Lower leg skin (tissue), 4 donors: ENCODE data around the gene ADCY10. TPM values are rescaled to one million over a fixed set of nuclear protein-coding genes. Genes with fewer than 3 reads are reported as not detected.

Experiments used
- DNase-seq, 2 donors: peaks; one replicate each; pipeline ENCODE4 v3.0.0-alpha.2; 2019; ENCODE audit warnings: low spot score in 2 of 2
- H3K4me3 ChIP-seq: fragments of 200-600 bp; sonication (generic); 2 replicates; pipeline ENCODE4 v1.5.1; 2017; ENCODE audit warnings: mild to moderate bottlenecking, low read depth; ENCODE audit not compliant: poor library complexity, severe bottlenecking
- CTCF ChIP-seq, 3 donors: fragments of 450-650 bp; IDR thresholded peaks; one replicate each; pipeline ENCODE4 v1.5.1; 2016; ENCODE audit warnings: antibody characterized with exemption in 3 of 3, mild to moderate bottlenecking in 3 of 3, moderate library complexity in 2 of 3
- POLR2A ChIP-seq, 2 donors: fragments of 450-650 bp; IDR thresholded peaks; one replicate each; pipeline ENCODE4 v1.6.1; 2016 to 2017; ENCODE audit warnings: antibody characterized with exemption in 2 of 2, mild to moderate bottlenecking in 1 of 2, moderate library complexity in 1 of 2
- WGBS, 2 donors: methylation state at CpG; one replicate each; pipeline ENCODE4 v1.1.5; 2018; 5-methylcytosine and 5-hydroxymethylcytosine counted together
- intact Hi-C: fragments of 100-400 bp; cut with DNase I; formaldehyde crosslinking; loops from one replicate; pipeline ENCODE4 v1.15.0; 2023; ENCODE audit warnings: low total_unique reads
- total RNA-seq, 4 donors: library from RNA; depleted of rRNA; stranded (reverse); fragments of >200 nt; gene quantifications; one replicate each; pipeline ENCODE4 v1.1.0, GENCODE V29; 2016

The ADCY10 gene
- total RNA-seq, 4 donors from 2014 or later = 0.07 to 0.10 TPM; not detected in 2

- no peak for TF ChIP-seq CTCF (IDR thresholded peaks at IDR 0.05)
- no peak for TF ChIP-seq POLR2A (IDR thresholded peaks at IDR 0.05)
- intact Hi-C loops = loop anchor here (10.0 kb wide), 1 partner anchor 77 kb away; the partner anchor contains the start of gene MPZL1
- no peak overlapping the region for H3K4me3 ChIP-seq
- no peak for DNase-seq
- WGBS, 2 donors = 93 to 95% methylated on average over 4 of the region's 4 CpGs
Observed at GRCh38 chr1:167802235-167802634, 111.7 kb downstream of the ADCY10 start.

DNA sequence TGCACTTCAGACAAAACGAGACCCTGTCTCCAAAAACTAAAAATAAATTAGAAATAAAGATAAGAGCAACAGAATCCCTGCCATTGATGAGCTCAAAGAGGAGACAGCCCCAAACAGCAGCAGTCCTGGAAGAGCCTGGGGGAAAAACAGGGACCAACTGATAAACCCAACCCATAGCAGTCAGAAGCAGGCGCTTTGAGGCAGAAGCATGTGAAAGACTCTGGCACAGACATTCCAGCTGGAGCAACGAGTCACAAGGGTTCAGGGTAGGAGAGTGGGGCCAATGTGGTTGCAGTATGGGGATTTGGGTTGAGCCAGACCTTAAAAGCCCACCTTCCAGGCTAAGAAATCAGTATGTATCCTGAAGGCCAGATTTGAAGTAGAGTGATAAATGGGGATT is 113.7 kb downstream of the ADCY10 start:
- intact Hi-C loops = loop anchor here (10.0 kb wide), 1 partner anchor 75 kb away; the partner anchor contains the start of gene MPZL1
- no peak overlapping the region for H3K4me3 ChIP-seq
- 38 to 44% methylated on average over 3 of the region's 3 CpGs for WGBS, 2 donors
- no peak for TF ChIP-seq POLR2A (IDR thresholded peaks at IDR 0.05)
- no peak for TF ChIP-seq CTCF (IDR thresholded peaks at IDR 0.05)
- no peak for DNase-seq

DNA sequence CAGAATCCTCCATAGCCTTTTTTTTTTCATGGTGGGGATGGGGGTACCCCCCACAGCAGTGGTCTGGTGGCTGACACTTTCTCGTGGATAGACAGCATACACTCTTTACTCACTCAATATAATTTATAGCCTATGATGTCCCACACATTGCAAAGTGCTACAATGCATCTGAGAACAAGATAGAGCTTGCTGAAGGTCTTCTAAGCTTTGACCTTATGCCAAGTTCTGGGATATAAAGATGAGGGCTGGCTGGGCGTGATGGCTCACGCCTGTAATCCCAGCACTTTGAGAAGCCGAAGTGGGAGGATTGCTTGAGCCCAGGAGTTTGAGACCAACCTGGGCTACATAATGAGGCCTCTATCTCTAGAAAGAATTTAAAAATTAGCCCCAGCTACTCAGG is 114.2 kb downstream of the ADCY10 start:
- 28 to 55% methylated on average over 4 of the region's 4 CpGs for WGBS, 2 donors
- no peak overlapping the region for H3K4me3 ChIP-seq
- no peak for DNase-seq
- TF ChIP-seq CTCF (IDR thresholded peaks at IDR 0.05) (no peak), POLR2A (IDR thresholded peaks at IDR 0.05) (no peak)
- intact Hi-C loops = loop anchor here (10.0 kb wide), 1 partner anchor 75 kb away; the partner anchor contains the start of gene MPZL1

DNA sequence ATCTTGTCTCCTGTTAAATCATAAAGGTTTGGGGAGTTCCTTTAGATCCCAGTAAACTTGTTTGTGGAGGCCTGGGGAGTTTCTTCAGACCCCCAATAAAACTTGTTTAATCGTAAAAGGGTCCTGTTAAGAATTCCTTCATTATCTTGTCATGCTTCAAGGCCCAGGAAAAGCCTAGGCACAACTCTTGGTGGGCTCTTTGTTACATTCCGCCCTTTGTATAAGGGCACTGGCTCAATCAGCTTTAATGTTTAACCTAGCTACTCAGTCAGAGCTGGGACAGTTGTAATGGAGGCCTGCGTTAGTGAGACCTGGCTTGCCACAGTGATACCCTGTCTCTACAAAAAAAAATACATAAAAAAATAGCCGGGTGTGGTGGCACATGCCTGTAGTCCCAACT is 115.0 kb downstream of the ADCY10 start:
- TF ChIP-seq POLR2A (IDR thresholded peaks at IDR 0.05) (no peak), CTCF (IDR thresholded peaks at IDR 0.05) (no peak)
- H3K4me3 ChIP-seq = no peak overlapping the region
- intact Hi-C loops = no loop called here
- WGBS, 2 donors = 80 to 84% methylated on average over 4 of the region's 4 CpGs
- no peak for DNase-seq

- 3 to 8% methylated on average over 2 of the region's 2 CpGs for WGBS, 2 donors
- no peak overlapping the region for H3K4me3 ChIP-seq
- peak; percentile 85 to 90 for DNase-seq
- no peak for TF ChIP-seq CTCF (IDR thresholded peaks at IDR 0.05)
- TF ChIP-seq POLR2A (IDR thresholded peaks at IDR 0.05) = no peak
- intact Hi-C loops = no loop called here
Observed at GRCh38 chr1:167797015-167797414, 116.9 kb downstream of the ADCY10 start.
